Measurements from ENCODE around the gene TUBB.

GRCh38 chr6:30763155-30763617 lies 43.0 kb downstream of the TUBB start:
- TF ChIP-seq ZNF76 (tag by site-specific recombination; IDR thresholded peaks at IDR 0.05; ENCODE audit: borderline replicate concordance, low read depth): no peak
- no peak for TF ChIP-seq CTCF (tag by site-specific recombination; IDR thresholded peaks at IDR 0.05)
- TF ChIP-seq ZNF626 (tag by site-specific recombination; IDR thresholded peaks at IDR 0.05): no peak
- TF ChIP-seq ATF2 (tag by site-specific recombination; IDR thresholded peaks at IDR 0.05; ENCODE audit: low read depth): no peak
- TF ChIP-seq ZBTB10 (tag by site-specific recombination; IDR thresholded peaks at IDR 0.05): no peak
- no peak for TF ChIP-seq TCF7L2 (IDR thresholded peaks at IDR 0.05; ENCODE audit: borderline replicate concordance, low read depth, low read length)
